Measurements from ENCODE around the gene TSC22D4.

The TSC22D4 gene

GRCh38 chr7:100428967-100429636, 49.9 kb downstream of the TSC22D4 start:
- peaks cover 30% of the 10 kb centered on the region for H3K4me1 ChIP-seq (ENCODE audit: insufficient read depth, low read length)
- H3K9ac ChIP-seq (ENCODE audit: low read length) = peak overlapping the region; percentile 86
- no peaks in the 10 kb centered on the region for H3K27me3 ChIP-seq (ENCODE audit: control insufficient read depth in 1 of 2, insufficient read depth in 2 of 2, low read length in 2 of 2)
- H3K27ac ChIP-seq (ENCODE audit: low read depth, low read length) = peak overlapping the region; percentile 86
- no peaks in the 10 kb centered on the region for H3K9me3 ChIP-seq (ENCODE audit: low read length)
- peaks cover 27% of the 10 kb centered on the region for H3K36me3 ChIP-seq (ENCODE audit: insufficient read depth, low read length)
- H3K4me3 ChIP-seq (ENCODE audit: low read depth in 1 of 2, low read length in 2 of 2) = peak overlapping the region; percentile 60 to 79

DNA sequence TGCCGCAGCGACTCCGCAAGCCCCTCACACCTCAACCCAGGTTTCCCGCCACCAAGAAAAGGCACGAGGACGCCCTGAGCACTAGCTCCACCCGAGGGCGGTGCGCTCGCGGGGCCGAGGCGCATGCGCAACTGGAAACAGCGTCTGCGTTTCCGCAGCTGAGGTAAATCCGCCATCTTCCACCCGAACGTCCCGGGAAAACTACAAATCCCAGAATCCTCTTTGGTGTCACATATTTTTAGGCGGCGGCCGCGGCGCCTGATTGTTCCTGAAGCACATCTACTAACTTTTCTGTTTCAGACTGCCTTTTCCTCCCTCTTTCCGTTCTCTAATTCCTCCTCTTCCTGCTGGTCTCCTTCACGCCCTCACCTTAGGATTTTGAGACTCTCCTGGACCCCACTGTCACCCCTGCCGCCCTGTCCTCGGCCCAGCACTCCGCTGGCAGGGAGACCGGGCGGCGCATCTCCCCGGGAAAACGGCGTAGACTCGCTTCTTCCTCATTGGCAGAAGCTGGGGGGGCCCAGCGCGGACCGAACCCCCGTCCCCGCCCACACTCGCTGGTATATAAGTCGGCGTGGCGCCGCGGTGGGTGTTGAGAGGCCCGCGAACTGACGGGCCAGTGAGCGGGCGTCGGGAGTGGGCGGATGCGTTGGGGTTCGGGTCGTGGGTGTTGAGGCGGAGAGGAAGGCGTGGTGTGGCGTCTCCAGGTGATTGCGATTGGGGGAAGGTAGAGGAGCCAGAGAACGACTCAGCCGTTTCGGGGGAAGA, 50.6 kb downstream of the TSC22D4 start, which contains the start of gene ZCWPW1:
Gene ZCWPW1, minus strand, starts transcription at position 505 of the 768 bp plus-strand sequence. CDS start 8,054 bp downstream, outside the sequence.
- H3K9me3 ChIP-seq (ENCODE audit: low read length) = no peaks in the 10 kb centered on the region
- H3K4me3 ChIP-seq (ENCODE audit: low read depth in 1 of 2, low read length in 2 of 2) = peak within 1 kb of the TSS; percentile 60 to 79
- peaks cover 30% of the 10 kb centered on the region for H3K4me1 ChIP-seq (ENCODE audit: insufficient read depth, low read length)
- H3K9ac ChIP-seq (ENCODE audit: low read length) = peak within 1 kb of the TSS; percentile 86
- H3K36me3 ChIP-seq (ENCODE audit: insufficient read depth, low read length) = peaks cover 19% of the 10 kb centered on the region
- H3K27ac ChIP-seq (ENCODE audit: low read depth, low read length) = peak within 1 kb of the TSS; percentile 86
- no peaks in the 10 kb centered on the region for H3K27me3 ChIP-seq (ENCODE audit: control insufficient read depth in 1 of 2, insufficient read depth in 2 of 2, low read length in 2 of 2)

GRCh38 chr7:100427762-100428198, 51.2 kb downstream of the TSC22D4 start:
- Histone ChIP-seq H3K27me3 (ENCODE audit: control insufficient read depth in 1 of 2, insufficient read depth in 2 of 2, low read length in 2 of 2) (no peaks in the 10 kb centered on the region), H3K4me1 (ENCODE audit: insufficient read depth, low read length) (peaks cover 30% of the 10 kb centered on the region), H3K36me3 (ENCODE audit: insufficient read depth, low read length) (peaks cover 13% of the 10 kb centered on the region), H3K9me3 (ENCODE audit: low read length) (no peaks in the 10 kb centered on the region), H3K9ac (ENCODE audit: low read length) (no peak overlapping the region), H3K4me3 (ENCODE audit: low read depth in 1 of 2, low read length in 2 of 2) (peak overlapping the region; percentile 7 to 79), H3K27ac (ENCODE audit: low read depth, low read length) (no peak overlapping the region)

GRCh38 chr7:100426516-100426915, 52.5 kb downstream of the TSC22D4 start:
- Histone ChIP-seq H3K4me3 (ENCODE audit: low read depth in 1 of 2, low read length in 2 of 2) (no peak overlapping the region), H3K9me3 (ENCODE audit: low read length) (no peaks in the 10 kb centered on the region), H3K27me3 (ENCODE audit: control insufficient read depth in 1 of 2, insufficient read depth in 2 of 2, low read length in 2 of 2) (no peaks in the 10 kb centered on the region), H3K36me3 (ENCODE audit: insufficient read depth, low read length) (peaks cover 1% of the 10 kb centered on the region), H3K27ac (ENCODE audit: low read depth, low read length) (no peak overlapping the region), H3K4me1 (ENCODE audit: insufficient read depth, low read length) (peaks cover 18% of the 10 kb centered on the region), H3K9ac (ENCODE audit: low read length) (no peak overlapping the region)

- Histone ChIP-seq H3K27ac (ENCODE audit: low read depth, low read length) (no peak overlapping the region), H3K9ac (ENCODE audit: low read length) (no peak overlapping the region), H3K9me3 (ENCODE audit: low read length) (no peaks in the 10 kb centered on the region), H3K4me1 (ENCODE audit: insufficient read depth, low read length) (peaks cover 6% of the 10 kb centered on the region), H3K27me3 (ENCODE audit: control insufficient read depth in 1 of 2, insufficient read depth in 2 of 2, low read length in 2 of 2) (no peaks in the 10 kb centered on the region), H3K36me3 (ENCODE audit: insufficient read depth, low read length) (no peaks in the 10 kb centered on the region), H3K4me3 (ENCODE audit: low read depth in 1 of 2, low read length in 2 of 2) (no peak overlapping the region)
These were observed 53.7 kb downstream of the TSC22D4 start for GRCh38 chr7:100425347-100425746.

GRCh38 chr7:100423315-100423714, 55.7 kb downstream of the TSC22D4 start:
- Histone ChIP-seq H3K9ac (ENCODE audit: low read length) (no peak overlapping the region), H3K27me3 (ENCODE audit: control insufficient read depth in 1 of 2, insufficient read depth in 2 of 2, low read length in 2 of 2) (no peaks in the 10 kb centered on the region), H3K4me1 (ENCODE audit: insufficient read depth, low read length) (peaks cover 6% of the 10 kb centered on the region), H3K36me3 (ENCODE audit: insufficient read depth, low read length) (no peaks in the 10 kb centered on the region), H3K4me3 (ENCODE audit: low read depth in 1 of 2, low read length in 2 of 2) (no peak overlapping the region), H3K9me3 (ENCODE audit: low read length) (no peaks in the 10 kb centered on the region), H3K27ac (ENCODE audit: low read depth, low read length) (no peak overlapping the region)

GRCh38 chr7:100419660-100420226, 59.3 kb downstream of the TSC22D4 start:
- Histone ChIP-seq H3K27ac (ENCODE audit: low read depth, low read length) (no peak overlapping the region), H3K9me3 (ENCODE audit: low read length) (no peaks in the 10 kb centered on the region), H3K4me1 (ENCODE audit: insufficient read depth, low read length) (no peaks in the 10 kb centered on the region), H3K9ac (ENCODE audit: low read length) (no peak overlapping the region), H3K36me3 (ENCODE audit: insufficient read depth, low read length) (no peaks in the 10 kb centered on the region), H3K27me3 (ENCODE audit: control insufficient read depth in 1 of 2, insufficient read depth in 2 of 2, low read length in 2 of 2) (no peaks in the 10 kb centered on the region), H3K4me3 (ENCODE audit: low read depth in 1 of 2, low read length in 2 of 2) (no peak overlapping the region)

DNA sequence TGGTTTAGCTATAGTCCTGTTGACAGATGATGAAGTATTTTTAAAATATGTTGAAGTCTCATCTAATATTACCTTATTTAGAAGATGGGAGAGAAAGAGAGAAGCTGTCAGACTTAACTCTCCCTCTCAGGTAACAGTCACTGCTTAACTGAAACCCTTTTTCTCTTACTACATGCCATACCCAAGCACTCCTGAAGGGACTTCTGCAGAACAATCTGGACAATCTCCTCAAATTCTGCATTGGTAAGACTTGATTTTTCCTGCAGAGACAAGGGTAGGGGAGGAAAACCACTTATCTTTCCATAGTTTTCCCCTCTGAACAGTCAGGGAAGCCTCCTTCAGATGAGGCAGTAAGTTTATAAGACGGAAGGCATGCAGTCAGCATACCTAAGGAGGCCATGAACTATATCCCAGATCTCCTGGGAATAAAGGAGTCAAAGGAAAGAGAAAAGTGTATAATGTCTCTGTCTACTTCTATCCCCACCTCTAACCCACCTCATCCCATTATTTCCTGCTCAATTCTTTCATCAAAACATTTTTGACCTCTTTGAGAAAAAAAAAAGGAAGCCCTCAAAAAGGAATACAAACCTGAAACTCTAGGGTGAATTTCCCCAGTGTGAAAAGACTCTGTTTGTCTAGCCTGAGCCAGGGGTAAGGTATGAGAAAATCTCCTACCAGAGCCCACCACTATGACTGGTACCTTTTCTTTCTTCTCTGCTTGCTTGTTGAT, 59.9 kb downstream of the TSC22D4 start:
- H3K27me3 ChIP-seq (ENCODE audit: control insufficient read depth in 1 of 2, insufficient read depth in 2 of 2, low read length in 2 of 2) = no peaks in the 10 kb centered on the region
- H3K36me3 ChIP-seq (ENCODE audit: insufficient read depth, low read length) = no peaks in the 10 kb centered on the region
- no peak overlapping the region for H3K9ac ChIP-seq (ENCODE audit: low read length)
- H3K4me1 ChIP-seq (ENCODE audit: insufficient read depth, low read length) = no peaks in the 10 kb centered on the region
- no peak overlapping the region for H3K27ac ChIP-seq (ENCODE audit: low read depth, low read length)
- no peak overlapping the region for H3K4me3 ChIP-seq (ENCODE audit: low read depth in 1 of 2, low read length in 2 of 2)
- H3K9me3 ChIP-seq (ENCODE audit: low read length) = no peaks in the 10 kb centered on the region

Measured in muscle layer of colon (tissue), 2 donors.